AG08395 (cell line): ENCODE results near the gene PLEKHG5.

ENCODE experiments used
- DNase-seq: peaks from one replicate; pipeline ENCODE4 v3.0.0; 2012; ENCODE audit warnings: mixed read lengths, low spot score

The PLEKHG5 gene

GRCh38 chr1:6491480-6491962 lies at the start of gene PLEKHG5:
Gene PLEKHG5, minus strand, starts transcription at chr1:6491667. Its CDS starts 14,096 bp downstream, at chr1:6477571.
- peak; percentile 69 for DNase-seq

- DNase-seq, result no peak
These were observed 47.5 kb upstream of the PLEKHG5 start for GRCh38 chr1:6538956-6539355.

- no peak for DNase-seq
These were observed 44.8 kb upstream of the PLEKHG5 start for GRCh38 chr1:6536291-6536690.

- no peak for DNase-seq
These were observed 43.7 kb upstream of the PLEKHG5 start for GRCh38 chr1:6535214-6535613.

GRCh38 chr1:6534248-6534822 lies 42.9 kb upstream of the PLEKHG5 start:
- DNase-seq, result no peak

- no peak for DNase-seq
These were observed 40.5 kb upstream of the PLEKHG5 start for GRCh38 chr1:6531996-6532395.

- DNase-seq, result no peak
These were observed 39.2 kb upstream of the PLEKHG5 start for GRCh38 chr1:6530504-6531160.

GRCh38 chr1:6528492-6528891 lies 37.0 kb upstream of the PLEKHG5 start:
- no peak for DNase-seq

GRCh38 chr1:6526316-6526715 lies 34.8 kb upstream of the PLEKHG5 start:
- DNase-seq, result no peak

- peak; percentile 78 for DNase-seq
These were observed 32.1 kb upstream of the PLEKHG5 start for GRCh38 chr1:6523566-6523965.

- no peak for DNase-seq
These were observed 30.1 kb upstream of the PLEKHG5 start for GRCh38 chr1:6521536-6521935.

- DNase-seq, result peak; percentile 87
These were observed 28.6 kb upstream of the PLEKHG5 start for GRCh38 chr1:6519935-6520671.

- no peak for DNase-seq
These were observed 28.0 kb upstream of the PLEKHG5 start for GRCh38 chr1:6519491-6519934.

GRCh38 chr1:6517435-6517851 lies 26.0 kb upstream of the PLEKHG5 start:
- no peak for DNase-seq

- DNase-seq, result peak; percentile 51
These were observed 24.3 kb upstream of the PLEKHG5 start for GRCh38 chr1:6515771-6516170.

GRCh38 chr1:6513320-6513801 lies 21.9 kb upstream of the PLEKHG5 start:
- DNase-seq, result no peak

GRCh38 chr1:6512908-6513280 lies 21.4 kb upstream of the PLEKHG5 start:
- no peak for DNase-seq

GRCh38 chr1:6512245-6512907 lies 20.9 kb upstream of the PLEKHG5 start:
- no peak for DNase-seq

GRCh38 chr1:6511561-6512244 lies 20.2 kb upstream of the PLEKHG5 start:
- no peak for DNase-seq

- no peak for DNase-seq
These were observed 19.6 kb upstream of the PLEKHG5 start for GRCh38 chr1:6511056-6511455.

- DNase-seq, result no peak
These were observed 19.0 kb upstream of the PLEKHG5 start for GRCh38 chr1:6510493-6510892.

- DNase-seq, result no peak
These were observed 18.4 kb upstream of the PLEKHG5 start for GRCh38 chr1:6509919-6510291.
